HG02884 (cell line): ENCODE data around the gene TUFM.
"Not testable (repeated sequence)": the region's sequence is repeated elsewhere in the genome, so short reads cannot be mapped to it uniquely, and the experiment has no call there.

Source experiments
- ATAC-seq: cut with Tn5 transposase; IDR thresholded peaks from one replicate; pipeline ENCODE4 v1.9.1; 2021; ENCODE audit warnings: mild to moderate bottlenecking, moderate library complexity; ENCODE audit not compliant: unreplicated experiment

Gene TUFM

DNA sequence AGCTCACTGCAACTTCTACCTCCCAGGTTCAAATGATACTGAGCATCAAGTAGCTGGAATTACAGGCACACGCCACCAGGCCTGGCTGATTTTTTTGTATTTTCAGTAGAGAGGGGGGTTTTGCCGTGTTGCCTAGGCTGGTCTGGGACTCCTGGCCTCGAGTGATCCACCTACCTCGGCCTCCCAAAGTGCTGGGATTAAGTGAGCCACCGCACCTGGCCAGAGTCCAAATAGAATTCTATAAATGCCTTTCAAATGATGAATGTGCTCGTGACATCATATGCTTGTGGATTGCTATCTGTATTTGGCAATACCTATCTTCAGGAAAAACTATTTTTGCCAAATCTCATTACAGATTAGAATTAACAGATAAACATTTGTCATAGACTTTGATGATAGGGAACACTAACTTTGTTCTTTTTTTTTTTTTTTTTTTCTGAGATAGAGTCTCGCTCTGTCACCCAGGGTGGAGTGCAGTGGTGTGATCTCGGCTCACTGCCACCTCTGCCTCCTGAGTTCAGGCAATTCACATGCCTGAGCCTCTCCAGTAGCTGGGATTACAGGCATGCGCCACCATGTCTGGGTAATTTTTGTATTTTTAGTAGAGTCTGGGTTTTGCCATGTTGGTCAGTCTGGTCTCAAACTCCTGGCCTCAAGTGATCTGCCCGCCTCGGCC lies 38.6 kb downstream of the TUFM start:
- ATAC-seq: not testable (repeated sequence)

DNA sequence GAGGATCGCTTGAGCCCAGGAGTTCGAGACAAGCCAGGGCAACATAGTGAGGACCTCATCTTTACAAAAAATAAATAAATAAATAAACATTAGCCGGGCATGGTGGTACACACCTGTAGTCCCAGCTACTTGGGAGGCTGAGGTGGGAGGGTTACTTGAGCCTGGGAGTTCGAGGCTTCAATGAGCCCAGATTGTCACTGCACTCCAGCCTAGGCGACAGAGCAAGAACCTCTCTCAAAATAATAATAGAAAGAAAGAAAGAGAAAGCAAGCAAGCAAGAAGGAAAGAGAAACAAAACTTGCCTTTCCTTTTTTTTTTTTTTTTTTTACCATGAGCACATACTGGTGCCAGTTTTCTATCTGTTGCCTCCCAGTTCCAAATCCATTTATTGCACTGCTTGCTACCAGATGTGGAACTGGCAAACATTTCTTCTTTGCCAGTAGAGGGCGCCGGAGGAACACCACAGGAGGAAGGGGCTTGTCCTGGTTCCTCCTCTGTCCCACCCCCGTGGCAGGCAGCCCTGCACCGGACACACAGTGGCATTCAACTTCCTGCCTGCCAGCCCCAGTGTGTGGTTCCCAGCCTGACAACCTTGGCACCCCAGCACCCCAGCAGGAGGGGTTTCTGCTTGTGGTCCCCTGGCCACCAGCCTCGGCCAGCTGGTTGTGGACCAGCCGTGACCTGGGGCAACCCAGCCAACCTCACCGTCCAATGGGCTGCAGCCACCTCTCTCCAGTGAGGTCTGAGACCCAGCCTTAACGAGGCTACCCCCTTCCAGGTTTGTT lies 43.7 kb downstream of the TUFM start:
- ATAC-seq: not testable (repeated sequence)
